ENCODE measurements around the gene RAB4B. TPM values are rescaled to one million over a fixed set of nuclear protein-coding genes. Genes with fewer than 3 reads are reported as not detected.
"Not testable (repeated sequence)": the region's sequence is repeated elsewhere in the genome, so short reads cannot be mapped to it uniquely, and the experiment has no call there.

RAB4B gene, protein sequence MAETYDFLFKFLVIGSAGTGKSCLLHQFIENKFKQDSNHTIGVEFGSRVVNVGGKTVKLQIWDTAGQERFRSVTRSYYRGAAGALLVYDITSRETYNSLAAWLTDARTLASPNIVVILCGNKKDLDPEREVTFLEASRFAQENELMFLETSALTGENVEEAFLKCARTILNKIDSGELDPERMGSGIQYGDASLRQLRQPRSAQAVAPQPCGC
- 10 to 100 TPM in 2 of 4 donors, 1 to 10 TPM in 2; 7.6 to 11.7 (median 9.6) TPM for polyA plus RNA-seq (ENCODE audit: insufficient read length in 4 of 4)

DNA sequence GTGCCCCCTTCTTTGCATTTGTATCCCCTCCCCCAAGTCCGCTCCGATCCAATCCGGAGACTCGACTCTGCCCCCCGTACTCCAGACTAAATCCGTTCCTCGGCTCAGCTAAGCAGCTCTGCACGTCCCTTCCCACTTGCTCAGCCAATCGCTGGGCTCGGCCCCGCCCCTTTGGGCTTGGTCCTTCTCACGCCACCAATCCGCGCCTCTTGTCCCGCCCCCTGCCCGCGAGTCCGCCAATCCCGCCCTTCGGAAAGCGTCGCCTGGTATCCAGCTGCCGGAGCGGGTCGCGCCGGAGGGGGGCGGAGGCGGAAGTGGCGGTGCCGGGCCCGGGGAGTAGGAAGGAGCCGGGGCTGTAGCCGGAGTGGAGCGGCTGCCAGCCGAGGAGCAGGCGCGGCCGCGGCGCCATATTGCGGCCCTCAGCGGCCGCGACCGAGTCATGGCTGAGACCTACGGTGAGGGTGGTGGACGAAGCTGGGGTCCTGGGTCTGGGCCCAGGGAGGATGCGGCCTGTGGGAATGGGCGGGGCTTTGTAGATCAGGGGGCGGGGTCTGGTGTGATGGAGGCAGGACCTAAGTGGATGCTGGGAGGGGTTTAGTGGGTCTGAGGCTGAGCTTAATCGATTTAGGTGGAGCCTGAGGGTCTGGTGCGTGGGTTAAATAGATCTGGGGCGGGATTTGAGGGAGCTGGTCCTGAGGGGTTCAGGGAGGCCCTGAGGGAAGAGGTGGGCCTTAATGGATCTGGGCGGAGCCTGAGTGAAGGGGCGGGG, at the start of gene RAB4B:
TSS of gene RAB4B (plus strand) at position 311 of the 769 bp plus-strand sequence. CDS start at position 440, 129 bp downstream.
- peak; percentile 99 to 100 (median 100) for DNase-seq (ENCODE audit: low read depth in 4 of 4, low spot score in 3 of 4)

DNA sequence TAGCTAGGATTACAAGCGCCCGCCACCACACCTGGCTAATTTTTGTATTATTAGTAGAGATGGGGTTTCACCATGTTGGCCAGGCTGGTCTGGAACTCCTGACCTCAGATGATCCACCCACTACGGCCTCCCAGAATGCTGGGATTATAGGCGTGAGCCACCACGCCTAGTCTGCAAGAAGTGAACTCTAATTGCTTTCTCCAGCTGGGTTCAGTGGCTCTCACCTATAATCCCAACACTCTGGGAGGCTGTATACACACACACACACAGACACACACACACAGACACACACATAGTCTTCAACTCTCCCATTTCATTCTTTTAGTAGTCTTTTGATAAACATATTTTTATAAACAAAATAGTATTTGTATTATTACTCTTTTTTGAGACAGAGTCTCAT, 48.0 kb upstream of the RAB4B start:
- DNase-seq (ENCODE audit: low read depth in 4 of 4, low spot score in 3 of 4), result not testable (repeated sequence)

- DNase-seq (ENCODE audit: low read depth in 4 of 4, low spot score in 3 of 4), result not testable (repeated sequence)
Measured at GRCh38 chr19:40732304-40732703, 45.7 kb upstream of the RAB4B start.

- no peak for DNase-seq (ENCODE audit: low read depth in 4 of 4, low spot score in 3 of 4)
Measured at GRCh38 chr19:40733149-40733548, 44.9 kb upstream of the RAB4B start.

DNA sequence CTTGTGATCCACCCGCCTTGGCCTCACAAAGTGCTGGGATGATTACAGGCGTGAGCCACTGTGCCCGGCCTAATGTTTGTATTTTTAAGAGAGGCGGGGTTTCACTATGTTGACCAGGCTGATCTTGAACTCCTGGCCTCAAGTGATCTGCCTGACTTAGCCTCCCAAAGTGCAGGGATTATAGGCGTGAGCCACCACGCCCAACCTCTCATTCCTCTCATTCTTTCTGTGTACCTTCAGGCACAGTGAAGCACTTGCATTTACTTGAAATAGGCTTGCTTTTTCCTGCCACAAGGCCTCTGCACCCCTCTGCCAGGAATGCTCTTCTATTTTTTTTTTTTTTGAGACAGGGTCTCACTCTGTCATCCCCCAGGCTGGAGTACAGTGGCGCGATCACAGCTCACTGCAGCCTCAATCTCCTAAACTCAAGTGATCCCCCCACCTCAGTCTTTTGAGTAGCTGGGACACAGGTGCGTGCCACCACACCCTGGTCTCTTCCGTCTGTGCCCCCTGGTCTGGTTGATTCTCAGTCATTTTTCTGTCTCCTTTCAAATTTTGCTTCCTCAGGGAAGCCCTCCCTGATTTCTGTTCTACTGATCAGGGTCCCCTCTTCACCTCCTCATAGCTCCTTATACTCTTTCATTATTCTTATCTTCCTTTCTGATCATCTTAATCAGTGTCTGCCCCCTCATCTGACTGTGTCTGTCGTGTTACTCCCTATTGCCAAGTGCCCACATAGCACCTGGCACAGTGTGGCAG, 42.9 kb upstream of the RAB4B start:
- DNase-seq (ENCODE audit: low read depth in 4 of 4, low spot score in 3 of 4), result no peak

GRCh38 chr19:40736661-40737060, 41.4 kb upstream of the RAB4B start:
- DNase-seq (ENCODE audit: low read depth in 4 of 4, low spot score in 3 of 4), result no peak

GRCh38 chr19:40737102-40737644, 40.9 kb upstream of the RAB4B start:
- DNase-seq (ENCODE audit: low read depth in 4 of 4, low spot score in 3 of 4), result no peak

DNA sequence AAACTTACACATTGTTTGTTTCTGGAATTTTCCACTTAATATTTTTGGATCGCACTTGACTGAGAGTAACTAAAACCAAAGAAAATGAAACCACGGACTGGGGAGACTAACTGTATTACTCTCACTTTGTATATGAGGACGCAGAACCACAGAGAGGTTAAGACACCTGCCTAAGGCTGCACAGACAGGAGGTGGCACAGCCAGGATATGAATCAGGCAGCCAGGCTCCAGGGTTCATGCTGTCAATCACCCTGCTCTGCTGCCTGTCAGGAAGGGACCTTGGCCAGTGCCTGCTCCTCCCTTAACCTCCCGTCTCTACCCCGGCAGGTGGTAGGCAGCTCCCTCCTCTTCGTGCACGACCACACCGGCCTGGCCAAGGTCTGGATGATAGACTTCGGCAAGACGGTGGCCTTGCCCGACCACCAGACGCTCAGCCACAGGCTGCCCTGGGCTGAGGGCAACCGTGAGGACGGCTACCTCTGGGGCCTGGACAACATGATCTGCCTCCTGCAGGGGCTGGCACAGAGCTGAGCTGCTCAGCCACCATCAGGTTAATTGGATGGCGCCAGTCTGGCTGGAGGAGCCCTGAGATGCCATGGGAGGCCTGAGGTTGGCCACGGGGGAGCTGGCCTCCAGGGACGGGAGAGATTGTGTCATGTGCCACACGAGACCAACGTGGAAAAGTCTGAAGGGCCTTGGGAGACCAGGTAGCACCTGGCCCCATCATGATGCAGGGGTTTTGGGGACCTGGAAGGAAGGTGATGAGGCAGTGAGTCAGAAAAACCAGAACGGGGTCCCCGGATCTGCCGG, 38.8 kb upstream of the RAB4B start:
- DNase-seq (ENCODE audit: low read depth in 4 of 4, low spot score in 3 of 4), result no peak

- no peak for DNase-seq (ENCODE audit: low read depth in 4 of 4, low spot score in 3 of 4)
Measured at GRCh38 chr19:40739871-40740703, 38.0 kb upstream of the RAB4B start.

GRCh38 chr19:40740747-40741146, 37.3 kb upstream of the RAB4B start:
- DNase-seq (ENCODE audit: low read depth in 4 of 4, low spot score in 3 of 4), result no peak

DNA sequence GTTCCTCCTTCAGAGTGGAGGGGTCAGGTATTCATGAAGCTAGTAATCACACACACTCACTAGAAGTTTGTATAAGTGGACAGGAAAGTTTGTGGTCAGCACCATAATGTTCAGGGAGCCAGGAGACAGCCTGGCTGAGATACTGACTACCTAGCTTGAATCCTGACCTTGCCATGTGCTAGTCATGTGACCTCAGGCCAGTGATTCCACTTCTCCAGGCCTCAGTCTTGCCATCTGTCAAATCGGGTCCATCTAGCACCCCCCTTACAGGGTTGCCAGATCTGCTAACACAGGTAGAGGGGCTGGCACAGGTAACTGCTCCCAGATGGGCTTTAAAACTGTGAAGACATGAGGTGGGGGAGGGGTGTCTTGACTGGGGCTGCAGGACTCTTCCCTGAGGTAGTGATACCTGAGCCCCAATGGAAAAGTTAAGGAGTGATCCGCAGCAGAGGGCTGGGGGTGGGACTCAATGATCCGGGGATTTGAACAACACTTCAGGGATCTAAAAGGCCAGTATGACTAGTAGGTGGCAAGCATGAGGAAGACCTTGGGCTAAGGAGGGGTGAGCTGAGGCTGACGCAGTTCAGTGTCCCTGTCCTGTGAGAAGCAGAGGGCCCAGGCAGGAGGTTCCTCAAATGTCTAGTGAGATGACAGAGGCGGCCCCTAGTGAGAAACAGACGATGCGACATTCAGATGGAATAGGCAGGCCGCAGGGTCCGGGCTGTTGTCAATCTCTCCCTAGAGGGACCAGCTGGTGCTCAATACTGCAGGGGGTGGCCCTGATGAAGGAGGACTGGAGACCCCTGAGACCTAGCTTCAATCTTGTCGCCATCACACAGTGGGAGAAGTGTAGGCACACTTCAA, 36.3 kb upstream of the RAB4B start:
- no peak for DNase-seq (ENCODE audit: low read depth in 4 of 4, low spot score in 3 of 4)

GRCh38 chr19:40742477-40742876, 35.6 kb upstream of the RAB4B start:
- DNase-seq (ENCODE audit: low read depth in 4 of 4, low spot score in 3 of 4), result no peak

DNA sequence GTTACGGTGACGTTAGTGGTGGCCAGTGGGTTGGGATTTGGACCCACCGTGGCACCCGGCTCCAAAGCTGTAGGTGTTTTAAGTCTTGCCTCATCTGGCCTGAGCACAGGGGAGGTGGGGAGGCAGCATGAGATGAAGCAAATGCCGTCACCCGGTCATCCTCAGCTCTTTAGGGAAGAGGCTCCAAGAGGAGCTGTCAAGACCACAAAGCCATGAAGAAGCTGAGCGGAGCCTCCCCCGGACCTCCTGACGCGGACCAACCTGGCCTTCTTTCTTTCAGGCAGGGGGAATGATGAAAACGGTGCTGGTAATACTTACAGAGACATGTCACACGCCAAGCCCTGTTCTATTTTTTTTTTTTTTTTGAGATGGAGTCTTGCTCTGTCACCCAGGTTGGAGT, 35.2 kb upstream of the RAB4B start:
- no peak for DNase-seq (ENCODE audit: low read depth in 4 of 4, low spot score in 3 of 4)

- no peak for DNase-seq (ENCODE audit: low read depth in 4 of 4, low spot score in 3 of 4)
Measured at GRCh38 chr19:40743926-40744325, 34.1 kb upstream of the RAB4B start.

DNA sequence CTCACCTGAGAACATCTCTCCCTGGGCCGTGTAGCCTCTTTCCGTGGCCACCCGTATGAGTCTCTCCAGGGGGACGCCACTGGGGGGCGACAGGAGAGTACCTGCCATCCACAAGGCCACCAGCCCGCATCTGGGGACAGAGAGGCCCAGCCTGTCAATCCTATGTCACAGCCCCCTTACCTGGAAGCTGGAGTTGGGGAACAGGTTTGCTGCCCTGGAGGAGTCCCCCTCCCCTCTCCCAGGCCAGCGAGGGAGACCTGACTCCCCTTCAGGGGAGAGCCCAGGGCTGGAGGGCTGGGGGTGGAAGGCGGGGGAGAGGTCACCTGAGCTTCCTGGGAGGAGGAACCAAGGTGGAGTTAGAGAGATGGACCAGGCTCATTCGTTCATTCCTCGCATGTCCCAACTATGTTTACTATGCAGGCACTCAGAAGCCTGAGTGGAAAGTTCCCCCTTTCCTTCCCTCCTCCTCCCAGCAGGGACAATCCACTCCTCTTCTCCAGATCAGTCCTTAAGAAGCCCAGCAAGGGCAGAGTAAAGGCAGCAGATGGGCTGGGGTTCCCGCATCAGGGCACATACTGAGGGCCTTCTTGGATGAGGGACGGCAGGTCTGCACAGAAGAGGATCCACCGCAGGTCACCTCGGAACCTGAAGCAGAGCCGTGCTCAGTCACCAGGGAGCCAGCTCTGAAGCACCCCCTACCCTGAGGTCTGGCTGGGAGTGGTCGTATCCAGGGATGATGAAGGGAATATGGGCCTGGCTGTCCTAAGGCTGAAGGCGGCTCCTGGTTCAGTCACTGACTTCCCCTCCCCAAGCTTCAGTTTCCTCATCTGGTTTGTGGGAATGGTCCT, 33.3 kb upstream of the RAB4B start:
- DNase-seq (ENCODE audit: low read depth in 4 of 4, low spot score in 3 of 4), result no peak

- DNase-seq (ENCODE audit: low read depth in 4 of 4, low spot score in 3 of 4), result no peak
Measured at GRCh38 chr19:40745402-40745780, 32.7 kb upstream of the RAB4B start.

- DNase-seq (ENCODE audit: low read depth in 4 of 4, low spot score in 3 of 4), result no peak
Measured at GRCh38 chr19:40747536-40747935, 30.5 kb upstream of the RAB4B start.
